GM12878 (cell line): ENCODE data around the gene MAGI3. TPM values are rescaled to one million over a fixed set of nuclear protein-coding genes. Genes with fewer than 3 reads are reported as not detected.

Experiments used
- ATAC-seq: fragments of 200-7000 bp; cut with Tn5 transposase; 3 replicates; pipeline ENCODE4 v1.9.1; 2020; ENCODE audit warnings: mild to moderate bottlenecking, moderate library complexity
- BruUV-seq: library from RNA; stranded (reverse); fragments of 400-500 nt; replicated peaks from 2 replicates; lab custom pipeline; 2021; lab: Mats Ljungman, UMichigan
- CTCF ChIA-PET: fragments of 300-600 bp; sonication (Branson Sonifier 250); formaldehyde crosslinking; extraction: SDS; loops from one replicate; lab custom pipeline; 2021; ENCODE audit warnings: inconsistent platforms; lab: Yijun Ruan, JAX
- POLR2A ChIA-PET: fragments of 350-600 bp; formaldehyde crosslinking; extraction: SDS; loops from one replicate; lab custom pipeline; 2021; ENCODE audit warnings: inconsistent platforms; lab: Charles Lee
- RAD21 ChIA-PET: fragments of 300-600 bp; sonication (Branson Sonifier 250); formaldehyde crosslinking; loops from one replicate; lab custom pipeline; 2023; ENCODE audit warnings: antibody characterized with exemption; ENCODE audit not compliant: unreplicated experiment; lab: Charles Lee
- SMC1A ChIA-PET: fragments of 300-600 bp; sonication (Branson Sonifier 250); formaldehyde crosslinking; loops from one replicate; lab custom pipeline; 2023; ENCODE audit not compliant: unreplicated experiment, uncharacterized antibody; lab: Charles Lee
- DNase-seq: peaks from one replicate; pipeline ENCODE4 v3.0.0-alpha.2; 2011; ENCODE audit warnings: low read depth, low spot score
- FAIRE-seq: peaks from 3 replicates; lab custom pipeline; 2011; peaks lifted over from hg19 to GRCh38; lab: Jason Lieb, UNC
- H2AFZ ChIP-seq: 2 replicates; pipeline ENCODE4 v1.6.0; 2011; ENCODE audit warnings: low read depth, low read length, control low read depth; ENCODE audit not compliant: control insufficient read depth
- H3K27ac ChIP-seq: 2 replicates; pipeline ENCODE4 v1.5.1; 2011; ENCODE audit warnings: control low read depth; ENCODE audit not compliant: control insufficient read depth, insufficient read depth
- H3K27me3 ChIP-seq, 2 experiments: replicated peaks in 1 of 2; 2 replicates each; pipeline versions ENCODE4 v1.6.0 to v1.6.1; 2011; ENCODE audit warnings: low read length in 1 of 2; ENCODE audit not compliant: control insufficient read depth in 2 of 2, insufficient read depth in 2 of 2
- H3K36me3 ChIP-seq, 2 experiments: 2 replicates each; pipeline ENCODE4 v1.5.1; 2011; ENCODE audit warnings: low read length in 1 of 2; ENCODE audit not compliant: control insufficient read depth in 2 of 2, insufficient read depth in 2 of 2
- H3K4me1 ChIP-seq: 2 replicates; pipeline ENCODE4 v1.6.1; 2011; ENCODE audit warnings: mild to moderate bottlenecking, low read length, moderate library complexity, mixed read lengths; ENCODE audit not compliant: control insufficient read depth, insufficient read depth
- H3K4me2 ChIP-seq: 2 replicates; pipeline ENCODE4 v1.6.0; 2011; ENCODE audit warnings: control low read depth; ENCODE audit not compliant: control insufficient read depth, insufficient read depth
- H3K4me3 ChIP-seq: fragments of 200-600 bp; sonication (generic); 2 replicates; pipeline ENCODE4 v1.5.1; 2016
- H3K79me2 ChIP-seq: 2 replicates; pipeline ENCODE4 v1.6.0; 2011; ENCODE audit warnings: low read length; ENCODE audit not compliant: control insufficient read depth, insufficient read depth
- H3K9ac ChIP-seq: 2 replicates; pipeline ENCODE4 v1.8.0; 2011; ENCODE audit warnings: low read length, control low read depth, mixed read lengths; ENCODE audit not compliant: control insufficient read depth, insufficient read depth
- H3K9me3 ChIP-seq: replicated peaks from 3 replicates; pipeline ENCODE4 v1.5.1; 2011; ENCODE audit warnings: mild to moderate bottlenecking, low read length; ENCODE audit not compliant: control insufficient read depth, insufficient read depth
- H4K20me1 ChIP-seq: 2 replicates; pipeline ENCODE4 v1.6.0; 2011; ENCODE audit not compliant: control insufficient read depth, insufficient read depth
- CBFB ChIP-seq: IDR thresholded peaks from 2 replicates; pipeline ENCODE4 v1.6.1; 2016; ENCODE audit warnings: antibody characterized with exemption, low read depth
- ESRRA ChIP-seq: IDR thresholded peaks from 2 replicates; pipeline ENCODE4 v1.6.1; 2012; ENCODE audit warnings: mild to moderate bottlenecking, low read length, improper control_type of control experiment
- NKRF ChIP-seq: fragments of 450-650 bp; conservative IDR thresholded peaks from 2 replicates; pipeline ENCODE4 v1.6.1; 2017; ENCODE audit warnings: mild to moderate bottlenecking, moderate library complexity
- NR2C1 ChIP-seq: fragments of 450-650 bp; IDR thresholded peaks from 2 replicates; pipeline ENCODE4 v1.6.1; 2017; ENCODE audit warnings: antibody characterized with exemption, mild to moderate bottlenecking, moderate library complexity
- NR2C2 ChIP-seq: IDR thresholded peaks from 2 replicates; pipeline ENCODE4 v1.6.1; 2011; ENCODE audit warnings: borderline replicate concordance, low read depth; ENCODE audit not compliant: control insufficient read depth, insufficient read length
- PAX5 ChIP-seq: IDR thresholded peaks from 2 replicates; pipeline ENCODE4 v1.6.1; 2011; ENCODE audit warnings: low read depth, low read length, borderline replicate concordance
- PKNOX1 ChIP-seq: fragments of 450-650 bp; IDR thresholded peaks from 2 replicates; pipeline ENCODE4 v1.6.1; 2016; ENCODE audit warnings: mild to moderate bottlenecking
- RBBP5 ChIP-seq: fragments of 200-600 bp; sonication (generic); conservative IDR thresholded peaks from 2 replicates; pipeline ENCODE4 v1.6.1; 2016
- WGBS: methylation state at CpG from one replicate; pipeline ENCODE4 v1.1.6; 2016; ENCODE audit warnings: low lambda C conversion rate; ENCODE audit not compliant: insufficient replicate concordance, insufficient coverage; ENCODE audit errors: missing lambda C conversion rate; 5-methylcytosine and 5-hydroxymethylcytosine counted together
- in situ Hi-C: fragments of 300-500 bp; cut with MboI; formaldehyde crosslinking; loops from 9 replicates; pipeline ENCODE4 v1.14.3; 2018; ENCODE audit warnings: mixed read lengths
- intact Hi-C: fragments of 100-400 bp; cut with micrococcal nuclease; formaldehyde crosslinking; loops from one replicate; pipeline ENCODE4 v1.14.2; 2022; ENCODE audit not compliant: unreplicated experiment
- polyA plus RNA-seq, 11 experiments: library from polyadenylated mRNA; depleted of rRNA in 4 of 11; unstranded in 6 of 11; stranded (reverse) in 5 of 11; fragments of >200 nt; fragmentation: Nextera tagmentation in 4 of 11; fragmentation: Illumina TruSeq in 1 of 11; extraction: Ambion mirVana in 4 of 11; extraction: Trizol in 1 of 11; gene quantifications; 1 replicate in 1 of 11; 2 replicates in 10 of 11; pipeline versions ENCODE4 v1.2.1 to v1.2.3, GENCODE V29; 2011 to 2016; ENCODE audit warnings: inconsistent platforms in 2 of 11, missing spikeins in 2 of 11, low read depth in 1 of 11
- total RNA-seq, 4 experiments: library from RNA; depleted of rRNA in 3 of 4; stranded (reverse); fragments of >200 nt in 3 of 4; fragmentation: Illumina TruSeq in 1 of 4; extraction: Trizol in 1 of 4; gene quantifications; 2 replicates each; pipeline versions ENCODE4 v1.2.1 to v1.2.3, GENCODE V29; 2013 to 2021

Gene MAGI3
- total and polyA plus RNA-seq, 10 of the 15 experiments (the other 5 are each of a cell fraction or from before 2014, with no cell fraction given) = 0.17 to 0.65 (median 0.32) TPM

GRCh38 chr1:113488576-113489177, 98.4 kb downstream of the MAGI3 start:
- ChIA-PET CTCF (no interaction called here), RAD21 (no interaction called here)
- Histone ChIP-seq H2AFZ (no peak overlapping the region), H3K36me3 (no peaks in the 10 kb centered on the region)
- in situ Hi-C loops = no loop called here
- no peak for ATAC-seq
- TF ChIP-seq NR2C2 (no peak), NR2C1 (no peak), PKNOX1 (no peak), ESRRA (no peak), RBBP5 (no peak), NKRF (no peak), PAX5 (no peak), CBFB (no peak)
- TF ChIP-seq, all 136 proteins: peak for 0
- Histone ChIP-seq H3K4me3 (no peak overlapping the region), H3K27ac (no peak overlapping the region), H3K79me2 (no peaks in the 10 kb centered on the region), H4K20me1 (no peaks in the 10 kb centered on the region), H3K4me1 (no peaks in the 10 kb centered on the region), H3K27me3 (no peaks in the 10 kb centered on the region), H3K4me2 (no peak overlapping the region), H3K9ac (no peak overlapping the region), H3K9me3 (no peaks in the 10 kb centered on the region; the same call in 2 of the 3 replicates)
- BruUV-seq = no TSS peak
- intact Hi-C loops = no loop called here
- SMC1A ChIA-PET = no interaction called here
- FAIRE-seq = no peak
- DNase-seq = no peak
- POLR2A ChIA-PET = no interaction called here
- WGBS = 44% methylated on average over 4 of the region's 4 CpGs
